Erythroblast (primary cell): ENCODE measurements around the gene SOBP.

Experiments used
- DNase-seq, 2 experiments: peaks; one replicate each; lab custom pipeline; 2025; lab: John Stamatoyannopoulos, UW
- GATA1 ChIP-seq: IDR thresholded peaks from 2 replicates; pipeline ENCODE4 v1.6.1; 2011; ENCODE audit warnings: low read depth, mild to moderate bottlenecking, control low read depth, low read length, moderate library complexity
- POLR2A ChIP-seq: IDR thresholded peaks from 2 replicates; pipeline ENCODE4 v1.6.1; 2011; ENCODE audit warnings: mild to moderate bottlenecking, low read length

SOBP gene

DNA sequence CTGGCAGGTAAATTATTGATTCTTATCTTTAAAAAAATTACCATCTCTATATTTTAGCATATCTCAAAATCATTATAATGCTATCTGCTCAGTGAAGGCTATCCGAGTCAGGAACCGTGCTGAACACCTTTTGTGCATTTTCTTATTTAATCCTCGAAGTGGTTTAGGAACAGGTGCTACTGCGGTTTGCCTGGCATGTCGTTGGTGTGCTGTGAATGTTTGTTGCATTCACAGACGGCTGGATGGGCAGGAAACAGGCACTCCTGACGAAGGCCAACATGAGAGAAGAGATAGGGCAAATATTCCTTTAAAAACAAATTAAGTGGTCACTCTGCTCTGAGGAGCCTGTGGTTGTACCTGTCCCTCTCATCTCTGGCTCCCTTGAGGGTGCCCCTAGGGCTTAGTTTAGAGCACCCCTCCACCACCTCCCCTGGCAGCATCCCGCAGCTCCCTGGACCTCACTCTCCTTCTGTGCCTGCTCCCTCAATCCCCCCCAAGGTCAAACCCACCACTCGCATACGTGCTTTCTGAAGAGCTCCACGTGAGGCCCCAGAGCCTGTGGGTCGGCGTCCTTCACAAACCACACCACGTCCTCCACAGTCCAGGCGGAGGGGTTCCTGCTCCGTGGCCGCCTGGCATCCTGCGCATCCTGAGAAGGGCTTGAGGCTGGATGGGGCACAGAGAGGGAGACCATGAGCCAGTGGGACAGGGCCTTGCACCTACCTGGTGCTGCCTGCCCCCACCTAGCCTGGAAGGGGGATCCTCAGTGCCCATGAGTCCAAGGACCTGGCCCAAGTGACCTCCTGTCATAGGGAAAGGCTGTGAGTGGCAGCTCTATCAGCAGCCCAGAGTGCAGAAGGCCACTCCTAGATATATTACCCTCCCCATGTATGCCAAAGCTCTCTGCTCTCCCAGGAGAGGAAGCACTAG lies 217.7 kb downstream of the SOBP start:
- TF ChIP-seq POLR2A (no peak), GATA1 (no peak)
- DNase-seq, result no peak

DNA sequence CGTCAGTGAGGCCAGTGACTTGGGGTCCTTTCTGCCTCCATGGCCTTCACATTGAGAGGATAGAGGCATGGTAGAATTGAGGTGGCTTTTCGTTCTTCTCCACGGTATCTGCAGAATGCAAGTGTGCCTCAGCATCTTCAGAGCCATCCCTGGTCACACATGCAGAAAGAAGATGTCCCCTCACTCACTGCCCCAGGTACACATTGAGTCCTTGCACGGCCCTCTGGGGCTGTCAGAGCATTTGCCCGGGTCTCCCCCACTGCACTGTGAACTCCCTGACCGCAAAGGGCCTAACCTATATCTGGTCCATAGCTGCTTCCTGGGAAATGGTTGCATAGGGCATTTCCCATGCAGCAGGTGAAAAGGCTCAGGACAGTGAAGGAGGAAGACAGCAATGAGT lies 218.5 kb downstream of the SOBP start:
- no peak for DNase-seq
- no peak for TF ChIP-seq GATA1
- TF ChIP-seq POLR2A, result no peak

DNA sequence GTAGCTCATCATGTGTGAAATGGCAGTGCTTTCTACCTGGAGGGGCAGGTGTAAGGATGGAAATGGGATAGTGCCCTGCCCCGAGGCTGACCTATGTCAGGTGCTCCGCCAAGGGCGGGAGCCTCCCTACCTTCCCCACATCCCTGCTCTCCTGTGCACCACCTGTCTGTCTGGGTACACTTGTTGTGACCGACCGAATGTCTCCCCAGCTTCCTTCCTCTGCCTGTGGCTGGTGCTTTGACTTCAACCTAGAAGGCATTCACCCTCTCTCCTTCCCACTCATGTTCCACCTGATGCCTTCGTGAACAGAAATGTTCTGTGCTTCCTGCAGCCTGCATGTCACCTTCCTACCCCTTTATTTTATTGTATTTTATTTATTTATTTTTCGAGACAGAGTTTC lies 219.4 kb downstream of the SOBP start:
- TF ChIP-seq POLR2A (no peak), GATA1 (no peak)
- DNase-seq, result no peak
